Hematopoietic multipotent progenitor cell treated with erythropoietin and hydrocortisone succinate and interleukin-3 and kit ligand, for 17 days (in vitro differentiated cells): ENCODE results near the gene LARP4B.

ENCODE experiments used
- DNase-seq: peaks from one replicate; pipeline ENCODE4 v3.0.0-alpha.2; 2015; ENCODE audit warnings: low spot score

The LARP4B gene

DNA sequence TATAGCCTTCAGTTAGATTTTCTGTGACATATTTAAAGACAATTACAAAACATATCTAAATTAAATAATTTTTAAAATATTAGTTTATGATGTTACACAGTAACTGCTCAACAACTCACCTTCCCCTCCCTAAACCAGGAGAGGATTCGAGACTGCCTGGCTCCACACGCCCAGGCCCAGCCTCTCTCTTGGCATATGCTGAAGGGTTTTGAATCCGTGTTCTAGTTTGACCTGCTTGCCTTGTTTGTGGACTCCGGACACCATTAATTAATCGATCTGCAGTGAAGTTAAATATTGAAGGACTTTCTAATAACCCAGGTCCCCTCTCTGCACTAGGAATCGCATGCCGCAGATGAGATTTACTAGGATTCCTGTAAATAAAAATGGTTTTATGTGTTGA lies 106.6 kb downstream of the LARP4B start:
- DNase-seq: no peak

DNA sequence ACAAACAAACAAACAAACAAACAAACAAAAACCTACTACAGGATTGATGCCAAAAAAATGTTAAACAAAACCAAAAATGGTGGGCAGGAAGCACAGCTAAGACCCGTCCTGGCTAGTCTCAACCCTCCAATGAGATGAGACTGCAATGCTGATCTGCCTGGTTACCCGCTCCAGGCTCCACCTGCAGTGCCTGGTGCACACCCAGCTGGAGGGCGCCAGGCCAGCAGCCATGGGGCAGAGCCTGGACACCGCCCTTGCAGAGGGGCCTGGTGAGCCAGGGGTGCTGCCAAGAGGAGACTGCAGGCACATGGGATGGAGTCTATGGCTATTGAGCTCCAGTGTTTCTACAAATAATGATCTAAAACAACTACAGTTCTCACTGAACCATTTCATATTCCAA lies 107.0 kb downstream of the LARP4B start:
- DNase-seq: no peak

DNA sequence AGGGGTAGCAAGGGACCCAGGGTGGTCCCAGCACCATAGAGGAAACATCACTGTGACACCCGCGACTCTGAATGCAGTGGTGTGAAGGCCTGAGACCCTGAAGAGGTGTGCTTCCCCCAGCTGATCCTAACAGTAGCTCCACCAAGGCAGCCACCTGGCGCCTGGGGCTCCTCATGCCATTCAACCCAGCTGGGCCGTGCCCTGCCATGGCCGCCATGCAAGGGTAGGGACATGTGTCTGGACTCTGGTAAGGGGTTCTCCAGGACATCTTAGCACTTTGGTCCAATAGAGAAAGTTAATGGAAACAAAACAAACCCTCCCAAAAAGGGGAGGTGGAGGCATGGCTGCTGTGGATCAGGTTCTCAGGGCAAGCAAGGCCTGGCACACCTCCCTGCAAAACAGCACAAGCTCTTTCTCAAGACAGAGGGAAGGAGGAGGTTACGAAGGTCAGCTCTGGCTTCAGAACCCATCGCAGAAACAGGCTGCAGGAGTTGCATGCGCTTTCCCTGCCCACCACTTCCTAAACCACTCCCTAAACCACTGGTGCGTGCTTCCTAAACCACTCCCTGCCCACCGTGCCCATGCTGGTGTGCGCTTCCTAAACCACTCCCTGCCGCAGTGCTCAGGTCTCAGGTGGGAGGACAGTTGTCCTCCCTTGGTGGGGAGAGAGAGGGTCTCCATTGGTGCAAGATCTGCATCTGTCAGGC lies 108.7 kb downstream of the LARP4B start:
- DNase-seq: no peak

DNA sequence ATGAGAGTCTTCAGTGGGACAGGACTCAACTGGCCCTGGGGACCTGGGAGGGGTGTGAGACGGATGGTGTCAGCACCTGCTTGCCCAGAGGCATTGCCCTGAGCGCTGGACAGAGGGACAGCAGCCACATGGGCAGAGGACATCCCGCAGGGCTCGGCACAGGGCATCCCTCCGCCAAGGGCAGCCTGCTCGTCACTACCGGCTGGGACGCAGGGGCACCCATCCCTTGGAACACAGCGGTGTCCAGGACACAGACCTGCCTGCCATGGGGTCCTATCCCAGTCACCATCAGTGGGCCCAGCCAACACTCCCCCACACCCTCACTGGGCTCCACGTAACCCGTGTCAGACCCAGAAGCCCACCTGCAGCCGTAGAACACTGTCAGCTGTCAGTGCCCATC lies 109.3 kb downstream of the LARP4B start:
- DNase-seq: no peak

DNA sequence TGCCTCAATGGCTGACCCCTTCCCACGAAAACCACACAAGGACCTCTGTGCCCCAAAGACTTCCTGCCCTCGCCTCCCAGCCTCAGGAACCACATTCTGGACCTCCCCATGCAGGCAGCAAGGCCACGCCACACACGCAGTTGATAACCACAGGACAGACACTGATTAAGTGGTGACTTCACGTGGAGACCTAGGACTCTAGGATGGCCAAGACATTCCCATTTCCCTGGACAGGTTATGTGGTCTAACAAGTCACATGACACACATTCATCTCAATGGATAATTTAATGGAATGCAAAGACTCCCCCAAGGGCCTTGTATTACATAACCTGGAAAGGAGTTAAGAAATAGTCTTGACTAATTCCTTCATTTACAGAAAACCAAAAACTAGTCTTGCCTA lies 110.2 kb downstream of the LARP4B start:
- no peak for DNase-seq

DNA sequence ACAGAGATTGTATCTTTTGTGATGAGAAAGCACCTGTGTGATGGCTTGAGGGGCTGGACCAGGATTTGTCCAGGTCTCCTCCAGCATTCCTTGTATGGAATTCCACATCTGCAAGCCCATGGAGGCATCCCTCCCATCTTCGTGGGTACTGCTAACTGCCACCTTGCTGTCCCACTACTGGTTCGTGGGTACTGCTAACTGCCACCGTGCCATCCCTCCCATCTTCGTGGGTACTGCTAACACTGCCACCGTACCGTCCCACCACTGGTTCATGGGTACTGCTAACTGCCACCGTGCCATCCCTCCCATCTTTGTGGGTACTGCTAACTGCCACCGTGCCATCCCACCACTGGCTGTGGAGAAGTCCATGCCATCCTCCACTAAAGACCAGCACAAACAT lies 111.7 kb downstream of the LARP4B start:
- no peak for DNase-seq

DNA sequence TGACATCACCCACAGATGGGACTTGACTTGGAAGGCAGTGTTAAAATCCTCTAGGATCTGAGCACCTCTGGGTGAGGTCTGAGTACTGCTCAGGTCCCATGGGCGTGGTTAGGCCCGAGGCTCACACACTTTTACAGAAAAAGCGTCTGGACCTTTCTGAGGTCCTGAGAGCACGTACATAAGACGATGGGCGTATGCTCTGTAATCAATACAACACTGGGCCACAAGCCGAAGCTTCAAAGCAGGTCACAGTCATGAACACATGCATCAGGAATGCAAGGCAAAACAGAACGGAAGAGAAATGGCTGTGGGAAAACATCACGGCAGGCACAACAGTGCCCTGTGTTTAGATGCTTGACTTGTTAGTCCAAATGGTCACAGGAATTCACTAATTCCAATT lies 112.2 kb downstream of the LARP4B start:
- DNase-seq: no peak

DNA sequence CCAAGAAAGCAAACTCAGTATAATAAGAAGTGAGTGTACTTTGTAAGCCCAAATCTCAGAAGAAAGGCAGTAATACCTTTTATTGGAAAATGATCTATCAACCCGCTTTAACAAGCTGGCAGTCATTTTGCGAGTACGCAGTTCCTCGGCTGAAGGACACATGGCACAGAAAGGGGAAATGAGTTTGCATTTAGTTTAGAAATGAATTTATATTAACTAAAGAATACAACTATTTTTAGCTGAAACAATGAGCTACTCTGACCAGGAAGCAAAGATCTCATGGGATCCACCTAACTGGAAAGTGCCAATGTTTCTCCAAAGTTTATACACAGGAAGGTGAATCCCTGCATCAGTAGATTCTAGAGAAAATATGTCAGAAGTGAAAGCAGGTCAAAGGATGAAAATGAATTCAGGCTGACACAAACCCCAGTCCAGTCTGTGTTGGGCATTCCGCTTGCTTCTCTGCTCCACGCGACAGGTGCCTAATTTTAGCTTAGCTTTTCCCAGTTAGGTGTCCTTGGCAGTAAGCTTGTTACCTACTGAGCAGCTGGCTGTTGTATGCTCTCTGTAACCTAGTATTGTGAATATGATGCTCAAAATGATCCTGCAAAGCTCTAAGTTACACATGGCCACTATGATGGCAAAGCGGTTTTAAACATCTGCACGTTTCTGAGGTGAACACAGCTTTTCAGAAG lies 112.8 kb downstream of the LARP4B start:
- no peak for DNase-seq

DNA sequence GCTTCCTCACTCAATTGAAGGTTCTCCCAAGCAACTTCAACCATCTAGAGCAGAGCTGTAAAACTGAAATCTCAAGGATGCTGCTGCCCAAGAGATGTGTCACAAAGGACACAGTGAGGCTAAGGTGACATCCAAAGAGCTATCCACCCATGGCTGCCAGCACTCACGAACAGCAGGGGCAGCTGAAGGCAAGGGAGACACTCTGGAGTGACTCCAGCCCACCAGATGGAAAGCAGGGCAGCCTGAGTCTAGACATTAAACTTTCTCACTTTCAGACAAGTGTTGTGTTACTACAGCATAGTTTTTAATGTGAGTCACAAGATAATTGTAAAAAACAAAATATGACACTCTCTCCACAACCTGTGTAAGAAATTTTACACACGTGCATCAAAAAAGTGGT lies 113.5 kb downstream of the LARP4B start:
- no peak for DNase-seq

DNA sequence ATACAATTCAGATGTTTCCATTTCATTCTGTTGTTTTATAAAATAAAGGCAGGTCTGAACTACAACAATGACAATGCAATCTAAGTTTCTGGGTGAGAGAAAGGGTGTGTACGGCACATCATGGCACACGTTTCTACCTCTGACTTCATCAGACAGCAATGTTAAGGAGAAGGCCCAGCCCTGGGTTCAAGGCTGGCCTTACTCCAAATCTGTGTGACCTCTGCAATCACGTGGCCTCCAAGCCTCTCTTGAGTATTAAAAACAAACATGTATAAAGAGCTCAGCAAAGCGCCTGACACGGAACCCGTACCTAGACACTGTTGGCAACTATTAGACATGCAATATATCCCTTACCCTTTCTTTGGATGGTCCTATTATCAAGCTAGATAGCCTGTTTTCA lies 114.1 kb downstream of the LARP4B start:
- no peak for DNase-seq

DNA sequence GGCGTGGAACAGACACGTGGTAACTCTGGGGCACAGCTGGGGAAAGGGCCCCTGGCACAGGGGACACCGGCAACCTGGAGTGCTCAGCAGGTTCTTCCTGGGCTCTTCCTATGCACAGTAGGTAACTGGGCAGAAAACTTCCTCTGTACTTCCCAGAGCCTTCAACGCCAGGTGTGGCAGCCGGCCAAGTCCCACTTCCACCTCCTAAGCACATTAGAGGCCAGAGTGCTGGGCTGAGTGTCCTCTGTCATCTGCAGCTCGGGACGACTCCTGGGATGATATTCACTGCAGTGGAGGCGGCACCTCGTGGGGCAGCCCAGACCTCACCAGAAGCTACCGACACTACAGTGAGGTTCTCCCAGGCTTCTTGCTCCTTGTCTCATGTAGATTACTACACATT lies 114.5 kb downstream of the LARP4B start:
- DNase-seq: no peak

DNA sequence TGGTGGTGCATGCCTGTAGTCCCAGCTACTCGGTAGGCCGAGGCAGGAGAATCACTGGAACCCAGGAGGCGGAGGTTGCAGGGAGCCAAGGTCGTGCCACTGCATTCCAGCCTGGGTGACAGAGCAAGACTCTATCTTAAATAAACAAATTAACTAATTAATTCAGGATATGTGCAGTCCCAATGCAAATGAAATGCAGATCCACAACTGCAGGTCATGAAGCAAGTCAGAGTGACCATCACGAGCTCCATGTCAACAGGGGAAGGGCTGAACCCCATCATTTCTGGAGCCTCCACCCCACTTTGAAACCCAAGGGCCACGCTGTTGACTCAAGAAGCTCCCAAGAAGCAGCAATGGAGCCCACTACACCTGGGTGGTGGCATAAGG lies 115.4 kb downstream of the LARP4B start:
- no peak for DNase-seq

DNA sequence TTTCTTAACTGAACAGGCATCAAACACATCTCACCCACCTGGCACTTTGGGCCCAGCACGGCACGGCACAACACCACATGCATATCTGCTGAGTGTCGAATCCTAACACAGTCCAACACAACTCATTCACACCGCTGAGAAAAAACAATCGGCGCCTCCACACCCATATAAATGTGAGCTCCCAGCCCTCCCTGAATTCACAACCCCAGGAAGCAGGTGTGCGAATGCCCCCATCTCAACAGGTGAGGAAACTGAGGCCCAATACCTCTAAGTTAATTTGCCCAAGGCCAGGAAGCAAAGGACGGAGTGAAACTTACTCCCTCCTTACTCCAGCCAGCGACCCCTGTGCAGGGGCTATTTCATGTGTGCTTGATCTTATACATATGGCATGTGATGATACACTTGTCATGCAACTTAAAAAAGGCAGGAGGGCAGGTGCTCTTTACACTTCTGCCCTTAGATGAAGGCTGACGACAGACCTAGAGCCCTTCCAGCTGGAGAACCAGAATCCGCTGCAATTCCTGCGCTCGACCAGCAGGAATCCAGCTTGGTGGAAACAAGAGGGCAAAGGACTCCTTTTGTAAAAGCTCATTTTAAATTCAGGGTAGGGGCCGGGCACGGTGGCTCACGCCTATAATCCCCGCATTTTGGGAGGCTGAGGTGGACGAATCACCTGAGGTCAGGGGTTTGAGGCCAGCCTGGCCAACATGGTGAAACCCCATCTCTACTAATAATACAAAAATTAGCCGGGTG lies 116.0 kb downstream of the LARP4B start:
- DNase-seq: no peak

DNA sequence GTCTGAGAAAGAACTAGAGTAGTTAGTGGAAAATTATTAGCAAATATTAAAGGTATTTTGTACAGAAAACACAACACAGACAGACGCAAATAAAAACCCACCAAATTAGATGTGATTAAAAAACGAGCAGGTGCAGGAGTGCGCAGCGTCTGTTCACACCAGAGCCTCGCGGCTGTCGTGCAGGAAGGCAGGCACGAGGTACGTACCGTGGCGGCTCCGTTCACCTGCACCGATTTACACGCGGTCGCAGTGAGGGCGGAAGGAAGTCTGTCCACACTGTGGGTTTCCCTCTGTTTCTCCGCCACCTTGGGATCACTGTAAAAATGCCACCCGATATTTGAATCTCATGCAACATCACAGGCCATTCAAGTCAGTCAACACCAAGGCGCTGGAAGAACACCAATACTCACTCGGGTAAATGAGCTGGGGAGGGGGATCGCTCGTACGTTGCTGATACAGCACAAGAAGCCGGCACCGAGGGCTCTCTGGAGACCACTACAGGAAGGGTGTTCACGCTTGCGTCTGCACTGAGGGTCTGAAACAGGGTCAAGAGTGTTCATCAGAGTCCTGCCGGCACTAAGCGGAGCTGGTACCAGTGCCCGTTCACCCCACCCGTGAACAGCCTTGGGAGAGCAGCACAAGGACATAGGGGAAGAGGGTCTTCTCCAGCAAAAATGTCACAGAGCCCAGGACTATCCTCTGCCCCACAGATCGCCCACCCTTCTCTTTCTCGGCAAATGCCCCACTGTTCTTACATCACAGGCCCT lies 116.8 kb downstream of the LARP4B start:
- no peak for DNase-seq

DNA sequence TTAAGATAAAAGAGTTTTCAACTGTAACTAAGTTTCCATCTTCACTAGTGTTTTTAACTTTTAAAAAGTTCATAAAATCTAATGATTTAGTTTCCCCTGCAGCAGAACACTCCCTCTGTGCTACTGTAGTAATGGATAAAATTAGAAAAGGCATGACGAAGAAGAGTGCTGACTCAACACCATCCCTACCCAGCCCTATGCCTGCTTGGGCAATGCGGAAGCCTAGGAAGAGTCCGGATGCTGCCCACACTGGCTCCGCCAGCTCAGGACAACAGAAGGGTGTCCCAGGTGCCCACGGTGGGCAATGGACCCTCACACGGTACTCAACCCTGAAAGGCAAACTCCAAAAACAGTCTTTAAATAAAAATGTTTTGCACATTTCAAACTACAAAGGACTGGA lies 118.2 kb downstream of the LARP4B start:
- DNase-seq: no peak

DNA sequence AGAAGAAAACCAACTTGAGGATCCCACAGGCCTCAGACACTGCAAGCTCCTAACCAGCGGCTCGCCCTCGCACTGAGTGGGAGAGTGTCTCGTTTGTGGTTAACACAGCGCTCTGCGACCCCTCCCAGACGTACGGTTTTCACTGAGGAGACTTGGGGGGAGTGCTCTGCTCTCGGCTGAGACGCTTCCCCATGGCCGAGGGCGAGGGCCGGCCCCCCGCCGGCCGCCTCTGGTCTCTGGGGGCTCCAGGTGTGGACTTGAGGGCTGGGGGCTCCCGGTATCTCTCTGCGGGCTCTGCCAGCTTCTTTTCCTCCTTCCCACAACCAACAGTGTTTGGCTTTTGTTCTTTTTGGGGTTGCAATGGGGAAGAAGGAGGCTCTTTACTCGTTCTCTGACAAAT lies 118.7 kb downstream of the LARP4B start:
- DNase-seq: no peak

DNA sequence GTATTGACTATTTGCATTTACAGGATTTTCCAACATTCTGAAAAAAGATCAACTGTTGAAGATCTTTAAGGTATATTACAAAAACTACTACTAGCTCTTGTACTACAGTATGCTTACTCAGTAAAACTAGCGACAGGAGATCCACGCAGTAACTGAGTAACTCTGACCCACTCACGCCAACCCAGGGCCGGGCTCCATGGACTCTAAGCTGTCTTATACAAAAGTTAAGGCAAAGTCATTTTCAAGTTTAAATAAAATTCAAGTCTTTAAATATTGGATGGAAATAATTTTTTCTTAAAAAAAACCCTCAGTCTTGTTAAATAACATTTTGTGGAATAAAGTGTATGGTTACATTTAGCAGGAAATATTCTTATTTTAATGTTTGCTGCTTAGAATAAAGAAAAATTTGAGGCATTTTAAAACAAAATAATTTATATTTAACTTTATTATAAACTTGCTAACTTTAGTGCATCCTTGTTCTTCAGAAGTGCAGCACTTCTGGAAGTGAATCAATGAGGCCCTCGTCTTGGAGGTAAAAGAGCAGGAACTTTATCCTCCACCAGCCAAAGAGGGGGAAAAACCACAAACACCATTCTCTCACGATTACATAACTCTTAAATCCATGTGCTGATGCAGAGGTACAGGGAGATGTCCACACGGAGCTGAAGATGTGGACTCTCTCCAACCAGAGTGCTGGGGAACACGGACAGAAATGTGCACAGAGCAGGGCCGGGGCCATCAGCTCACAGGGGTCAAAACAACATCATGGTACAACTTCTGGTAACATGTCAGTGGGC lies 119.9 kb downstream of the LARP4B start:
- DNase-seq: no peak

DNA sequence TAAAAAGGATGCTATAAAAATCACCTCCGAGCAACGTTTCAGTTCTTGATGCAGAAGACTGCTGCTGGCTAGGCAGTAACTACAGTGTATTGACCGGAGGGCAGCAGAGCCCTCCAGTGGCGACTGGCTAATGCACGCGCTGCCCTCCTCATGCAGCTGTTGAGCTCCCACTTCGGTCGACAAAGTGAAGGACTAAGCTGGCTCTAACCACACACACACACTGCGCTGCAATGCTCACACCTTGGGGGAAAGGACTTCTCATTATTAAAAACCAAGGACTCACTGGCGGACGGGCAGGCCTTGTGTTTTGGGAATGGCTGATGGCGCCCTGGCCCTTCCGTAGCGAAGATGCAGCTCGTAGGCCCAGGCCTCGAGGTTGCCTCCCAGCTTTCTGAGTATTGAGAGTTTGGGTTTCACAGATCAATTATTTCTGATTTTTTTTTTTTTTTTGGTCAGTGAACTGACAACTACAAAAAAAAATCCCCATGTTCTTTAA lies 121.1 kb downstream of the LARP4B start:
- no peak for DNase-seq

DNA sequence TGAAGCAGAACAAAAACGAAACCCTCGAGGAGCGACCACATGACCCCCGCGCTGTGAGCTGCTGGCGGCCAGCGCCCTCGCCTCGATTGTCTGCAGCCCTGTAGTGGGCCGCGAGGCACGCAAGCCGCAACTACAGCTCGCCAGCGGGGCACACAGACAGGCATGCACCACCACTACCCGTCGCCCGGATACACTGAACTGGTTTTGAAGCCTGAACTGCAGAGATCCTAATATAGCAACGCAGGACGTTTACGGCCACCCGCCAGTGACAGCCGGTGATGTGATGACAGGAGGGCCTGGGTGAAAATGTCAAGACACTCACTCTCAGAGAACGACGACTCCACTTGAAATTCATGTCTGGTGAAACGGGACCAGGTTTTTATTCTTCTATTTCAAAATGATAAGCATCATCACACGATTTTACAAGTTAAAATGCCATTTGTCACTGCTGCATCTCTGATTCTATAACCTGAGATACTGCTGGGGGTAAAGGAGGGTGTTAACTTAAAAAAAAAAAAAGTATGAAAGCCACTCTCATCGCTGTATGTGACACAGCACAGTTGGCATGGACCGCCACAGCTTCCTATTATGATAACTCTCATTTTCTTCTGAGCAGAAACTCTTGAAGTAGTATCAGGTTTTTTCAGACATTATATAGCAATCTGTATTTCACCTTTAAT lies 121.7 kb downstream of the LARP4B start:
- DNase-seq: no peak

DNA sequence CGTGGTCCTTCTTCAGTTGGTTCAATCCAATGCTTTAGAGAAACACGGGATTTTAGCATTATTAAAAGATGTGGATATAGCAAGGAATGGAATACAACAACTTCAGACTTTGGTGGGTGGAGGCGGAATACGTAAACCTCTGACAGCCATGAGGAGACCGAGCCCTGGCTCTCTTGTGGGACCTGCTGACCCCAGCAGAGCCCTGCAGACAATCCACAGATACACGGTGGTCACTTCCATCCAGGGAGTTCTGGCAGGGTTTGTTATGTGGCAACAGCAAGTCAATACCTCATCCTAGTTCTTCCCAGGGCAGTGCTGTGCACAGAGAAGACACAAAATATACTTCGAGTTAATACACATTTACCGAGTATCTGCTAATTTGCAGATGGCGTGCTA lies 123.5 kb downstream of the LARP4B start:
- no peak for DNase-seq
